ENCODE measurements around the gene ABI3.

GRCh38 chr17:49234509-49235080, 24.1 kb downstream of the ABI3 start:
- no peak for TF ChIP-seq EZH2phosphoT487 (conservative IDR thresholded peaks at IDR 0.05; ENCODE audit: low read length)
- no peak for TF ChIP-seq CTCF (IDR thresholded peaks at IDR 0.05; ENCODE audit: insufficient read depth, low read length, poor library complexity, severe bottlenecking)

Measured in SU-DHL-6 (cell line).